Neural progenitor cell (in vitro differentiated cells): Measurements from ENCODE around the gene CENPP.

Experiments used
- CTCF ChIP-seq: fragments of 200-600 bp; sonication (generic); IDR thresholded peaks from 2 replicates; pipeline ENCODE4 v1.5.1; 2017; ENCODE audit warnings: antibody characterized with exemption, mild to moderate bottlenecking
- EZH2 ChIP-seq: fragments of 200-600 bp; sonication (generic); IDR thresholded peaks from 2 replicates; pipeline ENCODE4 v1.6.1; 2017; ENCODE audit warnings: antibody characterized with exemption, mild to moderate bottlenecking, moderate library complexity

GRCh38 chr9:92324431-92324830 is 1.3 kb upstream of the CENPP start:
- TF ChIP-seq CTCF: no peak
- TF ChIP-seq EZH2: no peak
